ENCODE data around the gene SCGB1A1.

- TF ChIP-seq YY1 (IDR thresholded peaks at IDR 0.05; ENCODE audit: insufficient read depth, insufficient read length) (no peak), ZNF274 (IDR thresholded peaks at IDR 0.05; ENCODE audit: low read depth, low read length) (no peak)
Measured at GRCh38 chr11:62402960-62403730, 15.7 kb upstream of the SCGB1A1 start.
